ENCODE results near the gene SMYD3. TPM values are rescaled to one million over a fixed set of nuclear protein-coding genes. Genes with fewer than 3 reads are reported as not detected.

The SMYD3 gene
- total RNA-seq, 1 donor from 2014 or later = 31.9 TPM

DNA sequence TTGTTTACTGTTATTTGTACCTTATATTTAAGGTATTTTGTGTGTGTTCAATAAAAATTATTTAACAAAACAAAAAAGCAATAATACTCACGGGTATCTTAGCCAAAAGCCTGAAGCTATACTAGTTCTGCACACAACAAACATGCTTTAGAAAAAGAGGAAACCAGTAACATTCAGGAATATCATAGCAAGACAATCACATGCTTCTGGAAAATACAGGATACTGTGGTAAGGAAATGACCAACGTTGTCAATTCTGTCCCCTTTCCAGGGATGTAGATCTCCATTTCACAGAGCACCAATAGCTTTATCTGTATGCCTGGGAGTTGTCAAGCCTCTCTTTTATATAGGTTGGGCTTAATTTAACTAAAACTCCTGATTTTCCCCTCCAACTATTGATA, 288.4 kb downstream of the SMYD3 start:
- Mint-ChIP-seq H3K4me1 (ENCODE audit: low read depth) (peaks cover 11% of the 10 kb centered on the region), H3K9me3 (ENCODE audit: low read depth) (no peaks in the 10 kb centered on the region), H3K27ac (no peak overlapping the region), H3K36me3 (ENCODE audit: insufficient read depth) (peaks cover 2% of the 10 kb centered on the region), H3K27me3 (no peaks in the 10 kb centered on the region), H3K4me3 (ENCODE audit: low read depth) (no peak overlapping the region)
- TF ChIP-seq, protein P1, sequence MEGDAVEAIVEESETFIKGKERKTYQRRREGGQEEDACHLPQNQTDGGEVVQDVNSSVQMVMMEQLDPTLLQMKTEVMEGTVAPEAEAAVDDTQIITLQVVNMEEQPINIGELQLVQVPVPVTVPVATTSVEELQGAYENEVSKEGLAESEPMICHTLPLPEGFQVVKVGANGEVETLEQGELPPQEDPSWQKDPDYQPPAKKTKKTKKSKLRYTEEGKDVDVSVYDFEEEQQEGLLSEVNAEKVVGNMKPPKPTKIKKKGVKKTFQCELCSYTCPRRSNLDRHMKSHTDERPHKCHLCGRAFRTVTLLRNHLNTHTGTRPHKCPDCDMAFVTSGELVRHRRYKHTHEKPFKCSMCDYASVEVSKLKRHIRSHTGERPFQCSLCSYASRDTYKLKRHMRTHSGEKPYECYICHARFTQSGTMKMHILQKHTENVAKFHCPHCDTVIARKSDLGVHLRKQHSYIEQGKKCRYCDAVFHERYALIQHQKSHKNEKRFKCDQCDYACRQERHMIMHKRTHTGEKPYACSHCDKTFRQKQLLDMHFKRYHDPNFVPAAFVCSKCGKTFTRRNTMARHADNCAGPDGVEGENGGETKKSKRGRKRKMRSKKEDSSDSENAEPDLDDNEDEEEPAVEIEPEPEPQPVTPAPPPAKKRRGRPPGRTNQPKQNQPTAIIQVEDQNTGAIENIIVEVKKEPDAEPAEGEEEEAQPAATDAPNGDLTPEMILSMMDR (IDR thresholded peaks at IDR 0.05; ENCODE audit: unreplicated experiment) = no peak
- DNase-seq (ENCODE audit: low spot score, unreplicated experiment) = no peak

DNA sequence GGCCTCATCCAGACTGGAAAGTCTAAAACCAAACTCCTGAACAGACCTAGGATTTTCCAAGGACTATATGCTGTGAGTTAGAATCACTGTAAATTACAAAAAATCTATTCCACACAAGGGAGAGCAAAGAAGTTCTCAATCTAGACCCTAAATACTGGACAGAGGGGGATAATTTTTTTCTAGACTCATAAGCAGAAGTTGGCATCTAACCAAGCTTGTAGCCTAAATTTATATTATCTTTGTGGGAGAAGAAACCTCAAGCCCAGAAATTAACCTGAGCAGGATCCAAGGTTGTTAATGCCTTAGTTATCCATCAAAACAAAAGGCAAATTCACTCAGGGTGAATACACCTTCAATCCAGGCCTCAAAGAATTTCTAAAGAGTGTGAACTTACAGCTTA, 290.2 kb downstream of the SMYD3 start:
- H3K4me1 Mint-ChIP-seq (ENCODE audit: low read depth) = peaks cover 12% of the 10 kb centered on the region

DNA sequence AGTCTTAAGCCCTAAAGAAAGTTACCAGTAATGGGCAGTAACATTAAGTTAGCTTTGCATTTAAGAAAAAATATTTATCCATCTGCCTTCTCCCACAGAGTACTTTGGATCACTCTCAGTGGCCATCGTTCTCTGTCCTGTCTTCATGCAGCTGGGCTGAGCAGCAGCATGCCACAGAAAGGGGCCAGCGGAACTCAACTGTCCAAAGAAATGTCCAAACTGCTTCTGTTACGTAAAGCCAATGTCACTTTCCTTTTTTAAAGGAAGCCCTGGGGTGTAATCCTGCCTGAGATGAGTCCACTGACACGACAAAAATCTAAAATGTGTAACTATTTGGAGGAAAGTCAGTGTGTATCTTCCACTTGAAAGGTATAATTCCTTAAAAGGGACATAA, 291.6 kb downstream of the SMYD3 start:
- TF ChIP-seq, protein P1 (IDR thresholded peaks at IDR 0.05; ENCODE audit: unreplicated experiment) = no peak
- H3K27me3 Mint-ChIP-seq = no peaks in the 10 kb centered on the region
- peaks cover 2% of the 10 kb centered on the region for H3K36me3 Mint-ChIP-seq (ENCODE audit: insufficient read depth)
- no peak overlapping the region for H3K4me3 Mint-ChIP-seq (ENCODE audit: low read depth)
- no peaks in the 10 kb centered on the region for H3K9me3 Mint-ChIP-seq (ENCODE audit: low read depth)
- no peak overlapping the region for H3K27ac Mint-ChIP-seq
- H3K4me1 Mint-ChIP-seq (ENCODE audit: low read depth) = peaks cover 12% of the 10 kb centered on the region
- no peak for DNase-seq (ENCODE audit: low spot score, unreplicated experiment)

More for the DNA sequence above, 290.2 kb downstream of the SMYD3 start:
- no peaks in the 10 kb centered on the region for H3K9me3 Mint-ChIP-seq (ENCODE audit: low read depth)
- no peak for DNase-seq (ENCODE audit: low spot score, unreplicated experiment)
- TF ChIP-seq, protein P1 (IDR thresholded peaks at IDR 0.05; ENCODE audit: unreplicated experiment) = no peak
- no peaks in the 10 kb centered on the region for H3K27me3 Mint-ChIP-seq
- no peak overlapping the region for H3K4me3 Mint-ChIP-seq (ENCODE audit: low read depth)
- H3K27ac Mint-ChIP-seq = no peak overlapping the region
- peaks cover 2% of the 10 kb centered on the region for H3K36me3 Mint-ChIP-seq (ENCODE audit: insufficient read depth)

DNA sequence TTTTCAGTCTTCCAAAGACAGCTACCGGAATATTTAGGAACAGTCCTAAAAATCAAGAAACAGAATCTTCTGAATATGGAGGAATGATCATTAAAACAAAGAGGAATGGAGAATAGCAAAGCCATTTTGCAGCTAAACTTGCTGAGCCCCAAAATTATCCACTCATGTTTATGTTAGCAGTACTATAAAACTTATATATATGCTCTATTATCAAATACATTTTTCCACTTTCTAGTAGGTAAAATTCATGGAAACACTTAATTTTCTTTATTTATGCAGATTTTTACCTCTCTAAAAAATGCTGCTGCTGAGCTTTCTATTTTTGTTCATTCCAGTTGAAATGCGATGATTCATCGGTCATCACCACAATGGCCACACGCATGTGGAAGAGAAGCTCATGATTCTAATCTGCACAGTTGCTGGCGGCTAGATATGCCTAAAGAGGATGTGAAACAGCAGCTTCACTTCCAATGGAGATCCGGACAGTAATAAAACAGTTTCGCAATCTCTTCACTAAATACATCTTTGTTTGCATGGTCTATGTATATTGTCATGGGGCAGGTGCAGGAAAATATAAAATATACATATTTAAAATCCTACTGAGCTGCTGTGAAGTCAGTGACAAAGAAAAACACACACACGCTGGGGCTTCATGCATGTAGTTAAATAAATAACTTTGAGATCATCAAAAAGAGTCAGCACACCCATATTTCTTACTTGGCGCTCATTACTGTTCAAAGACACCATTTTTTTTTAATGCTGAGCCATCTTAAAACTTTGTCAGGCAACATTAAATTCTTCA, 292.2 kb downstream of the SMYD3 start:
- Mint-ChIP-seq H3K36me3 (ENCODE audit: insufficient read depth) (peaks cover 2% of the 10 kb centered on the region), H3K27me3 (no peaks in the 10 kb centered on the region), H3K27ac (no peak overlapping the region)

DNA sequence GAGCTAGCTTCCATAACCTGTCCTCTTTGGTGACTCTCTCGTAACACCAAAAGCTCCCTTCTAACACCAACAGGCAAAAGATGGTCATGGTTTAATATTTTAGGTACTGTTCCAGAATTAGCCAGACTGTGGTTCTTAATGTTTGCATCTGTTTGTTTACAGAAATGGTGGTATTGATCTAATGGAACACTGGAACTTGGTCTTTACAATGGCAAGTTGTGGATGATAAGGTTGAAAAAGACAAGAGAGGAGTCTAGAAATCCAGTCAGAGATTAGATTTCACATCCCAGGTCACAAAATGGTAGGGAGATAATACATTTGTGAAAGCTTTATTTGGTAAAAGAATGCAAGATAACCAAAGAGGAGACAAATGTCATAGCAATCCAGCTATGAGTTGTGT, 293.1 kb downstream of the SMYD3 start:
- H3K4me3 Mint-ChIP-seq (ENCODE audit: low read depth) = no peak overlapping the region
- TF ChIP-seq, protein P1 (IDR thresholded peaks at IDR 0.05; ENCODE audit: unreplicated experiment) = no peak
- H3K9me3 Mint-ChIP-seq (ENCODE audit: low read depth) = no peaks in the 10 kb centered on the region
- no peak for DNase-seq (ENCODE audit: low spot score, unreplicated experiment)
- no peaks in the 10 kb centered on the region for H3K27me3 Mint-ChIP-seq
- H3K4me1 Mint-ChIP-seq (ENCODE audit: low read depth) = peaks cover 5% of the 10 kb centered on the region
- H3K27ac Mint-ChIP-seq = no peak overlapping the region
- peaks cover 2% of the 10 kb centered on the region for H3K36me3 Mint-ChIP-seq (ENCODE audit: insufficient read depth)

More for the DNA sequence above, 292.2 kb downstream of the SMYD3 start:
- Mint-ChIP-seq H3K4me1 (ENCODE audit: low read depth) (peaks cover 12% of the 10 kb centered on the region), H3K4me3 (ENCODE audit: low read depth) (no peak overlapping the region), H3K9me3 (ENCODE audit: low read depth) (no peaks in the 10 kb centered on the region)
- TF ChIP-seq, protein P1 (IDR thresholded peaks at IDR 0.05; ENCODE audit: unreplicated experiment) = no peak
- DNase-seq (ENCODE audit: low spot score, unreplicated experiment) = no peak

Data from progenitor cell of endocrine pancreas (in vitro differentiated cells).